Dedifferentiated amniotic fluid mesenchymal stem cell (primary cell): Measurements from ENCODE around the gene DNAI1.

Source experiments
- DNase-seq: peaks from one replicate; pipeline ENCODE4 v3.0.0-alpha.2; 2016; ENCODE audit errors: extremely low spot score

Gene DNAI1

GRCh38 chr9:34558919-34559623, 100.5 kb downstream of the DNAI1 start:
- DNase-seq = no peak

- DNase-seq = peak; percentile 28
Observed at GRCh38 chr9:34559624-34560455, 101.2 kb downstream of the DNAI1 start.

GRCh38 chr9:34560599-34561214, 102.1 kb downstream of the DNAI1 start:
- DNase-seq = no peak

GRCh38 chr9:34562135-34562745, 103.6 kb downstream of the DNAI1 start:
- DNase-seq = no peak

GRCh38 chr9:34563262-34563661, 104.7 kb downstream of the DNAI1 start:
- no peak for DNase-seq

GRCh38 chr9:34564617-34565016, 106.0 kb downstream of the DNAI1 start:
- no peak for DNase-seq

GRCh38 chr9:34565856-34566255, 107.3 kb downstream of the DNAI1 start:
- no peak for DNase-seq

GRCh38 chr9:34566322-34566721, 107.7 kb downstream of the DNAI1 start:
- no peak for DNase-seq

- no peak for DNase-seq
Observed at GRCh38 chr9:34566972-34567371, 108.4 kb downstream of the DNAI1 start.

GRCh38 chr9:34568133-34568532, 109.5 kb downstream of the DNAI1 start:
- no peak for DNase-seq

- DNase-seq = no peak
Observed at GRCh38 chr9:34568774-34569173, 110.2 kb downstream of the DNAI1 start.

- no peak for DNase-seq
Observed at GRCh38 chr9:34570376-34570775, 111.8 kb downstream of the DNAI1 start.
